GM18907 (cell line): ENCODE measurements around the gene KCNN3.
A peak's percentile ranks its signal among the peaks of the same experiment; 100 is the strongest.

Experiments used
- ATAC-seq: cut with Tn5 transposase; IDR thresholded peaks from one replicate; pipeline ENCODE4 v1.9.1; 2021; ENCODE audit warnings: mild to moderate bottlenecking, moderate library complexity; ENCODE audit not compliant: unreplicated experiment

The KCNN3 gene

GRCh38 chr1:154774175-154774855 is 95.8 kb downstream of the KCNN3 start:
- no peak for ATAC-seq

- no peak for ATAC-seq
Measured at GRCh38 chr1:154773551-154773950, 96.5 kb downstream of the KCNN3 start.

GRCh38 chr1:154772606-154773506 is 97.2 kb downstream of the KCNN3 start:
- no peak for ATAC-seq

GRCh38 chr1:154772056-154772455 is 98.0 kb downstream of the KCNN3 start:
- no peak for ATAC-seq

- ATAC-seq, result no peak
Measured at GRCh38 chr1:154770897-154771594, 99.0 kb downstream of the KCNN3 start.

- ATAC-seq, result no peak
Measured at GRCh38 chr1:154769193-154769895, 100.7 kb downstream of the KCNN3 start.

- ATAC-seq, result no peak
Measured at GRCh38 chr1:154768456-154769125, 101.5 kb downstream of the KCNN3 start.

- no peak for ATAC-seq
Measured at GRCh38 chr1:154767315-154768240, 102.5 kb downstream of the KCNN3 start.

- no peak for ATAC-seq
Measured at GRCh38 chr1:154765970-154766369, 104.1 kb downstream of the KCNN3 start.

- ATAC-seq, result no peak
Measured at GRCh38 chr1:154764773-154765172, 105.3 kb downstream of the KCNN3 start.

- ATAC-seq, result no peak
Measured at GRCh38 chr1:154764181-154764580, 105.9 kb downstream of the KCNN3 start.

- peak; percentile 57 for ATAC-seq
Measured at GRCh38 chr1:154760469-154760933, 109.6 kb downstream of the KCNN3 start.

- ATAC-seq, result no peak
Measured at GRCh38 chr1:154759793-154760192, 110.3 kb downstream of the KCNN3 start.

GRCh38 chr1:154759196-154759595 is 110.9 kb downstream of the KCNN3 start:
- ATAC-seq, result no peak

GRCh38 chr1:154758346-154758745 is 111.7 kb downstream of the KCNN3 start:
- no peak for ATAC-seq

- no peak for ATAC-seq
Measured at GRCh38 chr1:154756793-154757548, 113.1 kb downstream of the KCNN3 start.

- no peak for ATAC-seq
Measured at GRCh38 chr1:154755858-154756730, 114.0 kb downstream of the KCNN3 start.
